GM19455 (cell line): ENCODE measurements around the gene PAX8.
"Not testable (repeated sequence)": the region's sequence is repeated elsewhere in the genome, so short reads cannot be mapped to it uniquely, and the experiment has no call there.

Experiments
- ATAC-seq: cut with Tn5 transposase; IDR thresholded peaks from one replicate; pipeline ENCODE4 v1.9.1; 2021; ENCODE audit not compliant: unreplicated experiment

The PAX8 gene

GRCh38 chr2:113291191-113291590, 12.5 kb upstream of the PAX8 start:
- no peak for ATAC-seq

- ATAC-seq, result not testable (repeated sequence)
Observed at GRCh38 chr2:113288674-113289149, 10.0 kb upstream of the PAX8 start.

- not testable (repeated sequence) for ATAC-seq
Observed at GRCh38 chr2:113288117-113288673, 9.5 kb upstream of the PAX8 start.

- no peak for ATAC-seq
Observed at GRCh38 chr2:113285816-113286215, 7.1 kb upstream of the PAX8 start.

- not testable (repeated sequence) for ATAC-seq
Observed at GRCh38 chr2:113284999-113285398, 6.3 kb upstream of the PAX8 start.

- ATAC-seq, result no peak
Observed at GRCh38 chr2:113284476-113284875, 5.8 kb upstream of the PAX8 start.

GRCh38 chr2:113283704-113284284, 5.1 kb upstream of the PAX8 start:
- ATAC-seq, result no peak

- no peak for ATAC-seq
Observed at GRCh38 chr2:113282747-113283533, 4.2 kb upstream of the PAX8 start.

GRCh38 chr2:113281910-113282746, 3.4 kb upstream of the PAX8 start:
- no peak for ATAC-seq

GRCh38 chr2:113278073-113278741, 514 bp downstream of the PAX8 start:
- ATAC-seq, result no peak

GRCh38 chr2:113277474-113278072, 1.1 kb downstream of the PAX8 start:
- no peak for ATAC-seq

GRCh38 chr2:113276761-113277425, 1.8 kb downstream of the PAX8 start:
- no peak for ATAC-seq

GRCh38 chr2:113276216-113276760, 2.4 kb downstream of the PAX8 start:
- no peak for ATAC-seq

GRCh38 chr2:113275556-113276215, 3.0 kb downstream of the PAX8 start:
- ATAC-seq, result no peak

GRCh38 chr2:113274432-113274831, 4.3 kb downstream of the PAX8 start:
- ATAC-seq, result no peak

GRCh38 chr2:113273981-113274380, 4.7 kb downstream of the PAX8 start:
- ATAC-seq, result no peak

- no peak for ATAC-seq
Observed at GRCh38 chr2:113273027-113273551, 5.6 kb downstream of the PAX8 start.

GRCh38 chr2:113272477-113272876, 6.2 kb downstream of the PAX8 start:
- ATAC-seq, result no peak
